ENCODE data around the gene MAP3K15.

Gene MAP3K15

DNA sequence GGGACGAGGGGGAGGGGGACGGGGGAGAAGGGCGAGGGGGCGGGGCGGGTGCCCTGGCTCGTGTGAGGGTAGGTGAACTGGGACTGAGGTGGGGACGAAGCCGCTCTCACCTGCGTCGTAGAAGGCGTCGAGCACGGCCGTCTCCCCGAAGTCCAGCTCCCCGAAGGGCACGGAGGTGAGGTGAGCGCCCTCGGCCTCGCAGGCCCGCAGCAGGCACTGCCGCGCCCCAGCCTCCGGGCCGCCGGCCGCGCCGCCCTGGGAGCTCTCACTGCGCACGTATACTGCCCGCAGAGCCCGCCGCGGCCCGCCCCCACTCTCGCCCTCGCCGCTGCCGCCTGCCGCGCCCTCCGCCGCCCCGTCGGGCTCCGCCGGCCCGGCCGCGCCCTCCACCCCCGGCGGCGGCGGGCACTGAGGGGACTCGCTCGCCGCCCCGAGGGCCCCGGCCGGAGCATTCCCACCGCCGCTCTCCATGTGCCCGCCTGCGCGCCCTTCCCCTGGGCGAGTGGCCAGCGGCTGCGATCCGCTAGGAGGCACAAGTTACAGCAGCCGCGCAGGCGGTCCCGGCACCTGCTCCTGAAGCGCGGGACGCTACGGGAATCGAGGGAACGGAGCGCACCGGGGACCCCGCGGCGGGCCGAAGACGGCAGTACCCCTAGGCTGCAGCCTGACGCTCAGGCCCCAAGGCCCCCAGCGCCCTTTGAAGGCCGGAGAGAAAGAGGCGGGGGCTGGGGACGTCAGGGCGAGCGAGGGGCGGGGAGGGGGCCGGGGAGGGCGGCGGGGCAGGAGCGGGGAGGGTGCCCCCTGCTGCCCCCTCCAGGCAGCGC, at the start of gene MAP3K15:
Gene MAP3K15, minus strand, starts transcription at position 718 of the 824 bp plus-strand sequence. Its CDS starts 247 bp downstream, at position 471.
- in situ Hi-C loops (cut with HindIII; ENCODE audit: low sequenced_read_pairs) = no loop called here

DNA sequence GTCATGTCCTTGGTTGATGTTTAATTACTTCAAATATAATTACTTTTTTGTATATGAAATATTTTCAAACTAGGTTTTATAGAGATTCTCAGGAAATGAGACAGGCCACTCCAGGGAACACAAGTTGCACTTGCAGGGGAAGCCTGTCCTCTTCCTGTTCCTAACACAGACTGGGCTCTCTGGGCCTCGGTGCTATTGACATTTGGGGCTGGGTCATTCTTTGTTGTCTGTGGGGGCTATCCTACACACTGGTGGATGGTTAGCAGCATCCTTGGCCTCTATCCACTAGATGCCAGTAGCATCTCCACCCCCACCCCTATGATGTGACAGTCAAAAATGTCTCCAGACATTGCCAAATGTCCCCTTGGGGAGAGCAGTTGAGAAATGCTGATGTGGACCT, 49.3 kb upstream of the MAP3K15 start:
- in situ Hi-C loops (cut with HindIII; ENCODE audit: low sequenced_read_pairs) = no loop called here

DNA sequence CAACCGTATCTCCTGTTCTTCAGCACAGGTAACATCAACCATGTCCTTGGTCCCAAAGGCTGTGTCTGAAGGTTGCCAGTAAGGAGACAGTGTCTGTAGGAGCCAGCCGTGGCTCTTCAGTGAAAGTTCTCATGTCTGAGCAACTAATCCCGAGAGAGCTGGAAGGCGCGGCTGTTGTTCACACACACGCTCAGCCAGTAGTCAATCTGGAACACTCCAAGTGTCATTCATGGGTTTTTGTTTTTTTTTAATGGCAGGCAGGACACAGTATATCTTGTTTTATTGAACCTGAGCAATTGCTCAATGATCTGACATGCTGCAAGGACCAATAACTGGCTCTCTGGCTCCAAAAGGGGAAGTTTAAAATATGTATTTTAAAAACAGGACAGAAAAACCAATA, 48.4 kb upstream of the MAP3K15 start:
- in situ Hi-C loops (cut with HindIII; ENCODE audit: low sequenced_read_pairs) = no loop called here

DNA sequence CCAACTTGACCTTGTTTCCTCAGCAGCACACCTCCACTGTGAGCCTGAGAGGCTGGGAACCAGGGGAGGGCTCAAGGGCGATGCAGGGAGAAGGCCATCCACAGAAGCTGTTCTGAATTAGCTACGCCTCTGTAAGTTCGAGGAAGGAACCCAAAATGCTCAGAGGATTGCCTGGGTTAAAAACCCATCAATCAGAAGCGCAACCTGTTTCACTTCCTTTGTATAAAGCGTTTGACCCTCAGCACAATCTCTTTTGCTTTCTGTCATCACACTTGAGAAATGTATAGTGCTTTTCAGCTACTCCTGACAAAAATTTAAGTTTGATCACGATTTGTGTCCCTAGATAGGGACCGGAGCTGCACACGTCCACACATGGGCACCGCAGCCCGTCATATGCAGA, 48.0 kb upstream of the MAP3K15 start:
- in situ Hi-C loops (cut with HindIII; ENCODE audit: low sequenced_read_pairs) = no loop called here

DNA sequence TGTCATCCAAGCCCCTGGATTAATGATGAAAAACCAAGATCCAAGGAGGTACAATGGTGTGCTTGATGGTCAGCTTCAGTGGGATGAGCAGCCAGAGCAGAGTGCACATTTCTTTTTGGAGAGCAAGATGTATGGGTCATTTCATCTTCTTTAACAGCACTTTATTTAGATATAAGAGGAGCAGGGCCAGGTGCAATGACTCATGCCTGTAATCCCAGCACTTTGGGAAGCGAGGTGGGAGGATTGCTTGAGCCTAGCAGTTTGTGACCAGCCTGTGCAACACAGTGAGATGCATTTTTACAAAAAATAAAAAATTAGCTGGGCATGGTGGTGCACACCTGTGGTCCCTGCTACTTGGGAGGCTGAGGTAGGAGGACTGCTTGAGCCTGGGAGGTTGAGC, 45.3 kb upstream of the MAP3K15 start:
- in situ Hi-C loops (cut with HindIII; ENCODE audit: low sequenced_read_pairs) = no loop called here

DNA sequence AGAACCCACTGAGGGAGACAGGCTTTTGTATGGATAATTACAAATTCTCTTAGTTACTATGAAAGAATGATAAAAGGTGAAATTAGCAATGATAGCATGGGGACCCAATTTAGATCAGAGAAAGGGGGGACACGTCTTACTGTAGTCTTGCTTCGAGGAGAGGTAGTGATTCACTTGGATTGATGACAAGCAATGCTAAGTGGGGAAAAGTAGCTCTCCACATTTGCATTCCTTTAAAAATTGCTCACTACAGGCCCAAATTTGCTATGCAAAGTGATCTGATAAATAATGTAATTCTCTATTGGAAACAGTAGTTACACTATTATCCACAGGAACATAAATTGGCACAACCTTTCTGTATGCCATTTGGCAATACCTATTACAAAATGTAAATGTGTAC, 42.5 kb upstream of the MAP3K15 start:
- in situ Hi-C loops (cut with HindIII; ENCODE audit: low sequenced_read_pairs) = no loop called here

DNA sequence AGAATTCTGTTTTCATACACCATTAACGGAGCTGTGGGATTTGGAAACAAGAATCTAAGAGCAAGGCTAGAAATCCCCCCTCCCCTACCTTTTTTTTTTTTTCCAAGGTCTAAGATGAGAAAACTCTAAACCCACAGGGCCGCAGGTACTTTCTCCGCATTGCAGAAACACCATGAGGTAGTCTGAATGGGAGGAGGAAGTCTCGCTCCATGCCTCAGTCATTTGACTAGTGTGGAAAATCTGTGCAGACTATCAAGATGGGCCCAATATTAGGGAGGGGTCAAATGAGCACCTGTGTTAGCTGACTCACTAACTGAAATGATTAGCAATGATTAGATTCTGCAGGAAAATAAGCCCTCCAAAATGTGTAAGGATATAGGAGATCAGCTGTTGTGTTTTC, 40.9 kb upstream of the MAP3K15 start:
- in situ Hi-C loops (cut with HindIII; ENCODE audit: low sequenced_read_pairs) = no loop called here

DNA sequence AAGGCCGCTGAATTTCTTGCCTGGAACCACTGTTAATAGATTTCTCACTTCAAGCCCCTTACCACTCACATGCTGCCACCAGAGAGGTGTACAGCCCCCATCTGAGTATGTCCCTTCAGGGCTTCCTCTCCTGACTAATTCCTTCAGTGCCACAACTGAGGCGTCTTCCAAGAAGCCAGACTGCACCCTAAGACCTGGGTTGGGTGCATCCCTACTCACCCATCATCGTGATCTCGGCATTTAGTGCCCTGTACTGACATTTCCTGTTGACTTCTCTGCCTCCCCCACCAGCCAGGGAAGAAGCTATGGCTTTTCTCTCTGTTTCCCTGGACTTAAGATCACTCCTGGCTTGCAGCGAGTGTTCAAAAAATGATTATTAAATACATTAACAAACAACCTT, 40.4 kb upstream of the MAP3K15 start:
- in situ Hi-C loops (cut with HindIII; ENCODE audit: low sequenced_read_pairs) = no loop called here

DNA sequence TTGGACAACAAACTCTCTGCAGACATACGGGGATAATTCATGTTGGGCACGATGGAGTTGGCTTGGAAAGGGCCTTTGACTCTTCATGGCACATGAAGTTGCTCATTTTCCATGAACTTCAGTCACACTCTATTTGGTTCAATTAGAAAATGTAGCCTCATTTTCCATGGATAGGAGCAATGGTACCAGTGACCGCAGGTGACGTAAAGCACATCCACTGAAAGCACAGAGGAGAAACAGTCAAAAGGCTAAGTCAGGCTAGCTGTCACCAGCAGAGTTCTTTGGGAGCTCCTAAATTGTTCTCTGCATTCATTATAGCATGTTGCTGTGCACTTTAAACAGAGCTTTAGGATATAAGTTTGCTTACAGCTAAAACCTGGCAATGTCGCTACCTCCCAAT, 39.9 kb upstream of the MAP3K15 start:
- in situ Hi-C loops (cut with HindIII; ENCODE audit: low sequenced_read_pairs) = no loop called here

GRCh38 chrX:19554786-19555185, 39.5 kb upstream of the MAP3K15 start:
- in situ Hi-C loops (cut with HindIII; ENCODE audit: low sequenced_read_pairs) = no loop called here

DNA sequence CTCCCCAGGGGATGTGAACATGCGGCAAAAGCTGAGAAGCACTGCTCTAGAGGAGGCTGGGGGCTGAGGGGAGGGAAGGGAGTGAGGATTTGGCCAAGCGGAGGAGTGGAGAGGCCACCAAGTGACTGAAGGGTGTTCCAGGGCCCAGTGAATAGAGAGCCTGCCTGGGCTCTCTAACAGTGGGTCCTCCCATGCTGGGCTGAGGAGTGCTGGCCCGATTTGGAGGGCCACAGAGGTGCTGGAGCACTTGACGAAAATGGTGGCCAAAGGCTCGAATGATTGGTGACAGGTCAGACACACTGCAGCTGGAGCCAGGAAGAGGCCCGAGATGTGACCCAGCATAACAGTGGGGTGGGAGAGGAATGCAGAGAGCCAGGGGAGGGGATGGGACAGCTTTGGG, 37.5 kb upstream of the MAP3K15 start:
- in situ Hi-C loops (cut with HindIII; ENCODE audit: low sequenced_read_pairs) = no loop called here

DNA sequence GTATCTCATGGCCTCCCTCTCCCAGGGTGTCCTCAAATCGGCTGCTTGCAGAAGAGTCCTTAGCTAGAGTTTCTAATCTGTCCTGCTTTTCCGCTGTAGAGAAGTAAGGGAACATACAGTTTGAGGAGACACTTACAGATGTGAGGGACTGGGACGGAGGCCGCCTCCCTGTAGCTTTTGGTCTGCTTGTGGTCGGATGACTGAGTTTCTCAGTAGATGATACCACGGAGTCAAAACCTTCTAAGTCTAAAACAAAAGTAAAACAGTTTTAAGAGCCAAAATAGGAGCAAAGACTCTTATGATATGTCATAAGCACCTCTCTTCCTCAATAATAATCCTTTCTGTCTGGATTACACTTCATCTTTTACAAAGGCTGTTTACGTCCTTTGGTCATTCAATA, 34.5 kb upstream of the MAP3K15 start:
- in situ Hi-C loops (cut with HindIII; ENCODE audit: low sequenced_read_pairs) = loop anchor here (25.0 kb wide), 1 partner anchor 337 kb away; the partner anchor contains the start of gene SH3KBP1

GRCh38 chrX:19548934-19549333, 33.6 kb upstream of the MAP3K15 start:
- in situ Hi-C loops (cut with HindIII; ENCODE audit: low sequenced_read_pairs) = loop anchor here (25.0 kb wide), 1 partner anchor 338 kb away; the partner anchor contains the start of gene SH3KBP1

DNA sequence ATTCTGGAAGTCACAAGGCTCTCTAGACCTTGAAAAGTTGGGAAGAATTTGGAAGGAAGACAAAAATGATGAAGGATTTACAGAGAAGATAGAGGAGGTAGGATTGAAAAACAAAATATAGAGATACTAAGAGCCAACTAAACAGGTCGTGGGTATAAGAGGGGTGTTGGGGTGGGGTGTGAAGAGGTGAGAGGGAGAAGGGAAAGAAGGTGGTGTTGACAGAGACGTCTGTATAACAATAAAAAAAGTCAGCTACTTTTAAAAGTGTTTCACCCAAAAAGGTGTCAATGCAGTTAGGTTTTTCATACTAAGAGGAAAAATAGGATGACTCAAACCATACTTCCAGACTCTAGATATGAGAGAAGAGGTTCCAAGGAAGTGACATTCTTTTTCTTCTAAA, 33.0 kb upstream of the MAP3K15 start:
- in situ Hi-C loops (cut with HindIII; ENCODE audit: low sequenced_read_pairs) = loop anchor here (25.0 kb wide), 1 partner anchor 339 kb away; the partner anchor contains the start of gene SH3KBP1

DNA sequence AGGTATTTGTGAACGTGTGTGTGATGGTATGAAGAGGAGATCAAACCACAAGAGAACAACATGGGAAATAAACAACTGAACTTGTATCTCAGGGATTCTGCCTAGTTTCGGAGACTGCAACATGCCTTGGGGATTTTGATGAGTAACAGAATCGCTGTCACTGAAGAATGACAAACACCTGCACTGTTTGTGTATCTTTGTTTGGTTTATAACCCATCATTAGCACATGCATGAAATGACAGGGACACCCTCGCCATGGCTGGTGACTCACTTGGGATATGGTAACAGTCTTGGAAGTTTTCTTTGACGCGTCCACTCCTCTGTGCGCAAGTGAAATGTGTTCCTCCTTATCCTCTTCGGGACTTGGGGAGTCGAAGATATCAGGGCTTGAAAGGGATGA, 30.3 kb upstream of the MAP3K15 start:
- in situ Hi-C loops (cut with HindIII; ENCODE audit: low sequenced_read_pairs) = loop anchor here (25.0 kb wide), 1 partner anchor 342 kb away; the partner anchor contains the start of gene SH3KBP1

- in situ Hi-C loops (cut with HindIII; ENCODE audit: low sequenced_read_pairs) = loop anchor here (25.0 kb wide), 1 partner anchor 343 kb away; the partner anchor contains the start of gene SH3KBP1
Measured at GRCh38 chrX:19544693-19545305, 29.5 kb upstream of the MAP3K15 start.

- in situ Hi-C loops (cut with HindIII; ENCODE audit: low sequenced_read_pairs) = loop anchor here (25.0 kb wide), 1 partner anchor 343 kb away; the partner anchor contains the start of gene SH3KBP1
Measured at GRCh38 chrX:19543951-19544381, 28.7 kb upstream of the MAP3K15 start.

DNA sequence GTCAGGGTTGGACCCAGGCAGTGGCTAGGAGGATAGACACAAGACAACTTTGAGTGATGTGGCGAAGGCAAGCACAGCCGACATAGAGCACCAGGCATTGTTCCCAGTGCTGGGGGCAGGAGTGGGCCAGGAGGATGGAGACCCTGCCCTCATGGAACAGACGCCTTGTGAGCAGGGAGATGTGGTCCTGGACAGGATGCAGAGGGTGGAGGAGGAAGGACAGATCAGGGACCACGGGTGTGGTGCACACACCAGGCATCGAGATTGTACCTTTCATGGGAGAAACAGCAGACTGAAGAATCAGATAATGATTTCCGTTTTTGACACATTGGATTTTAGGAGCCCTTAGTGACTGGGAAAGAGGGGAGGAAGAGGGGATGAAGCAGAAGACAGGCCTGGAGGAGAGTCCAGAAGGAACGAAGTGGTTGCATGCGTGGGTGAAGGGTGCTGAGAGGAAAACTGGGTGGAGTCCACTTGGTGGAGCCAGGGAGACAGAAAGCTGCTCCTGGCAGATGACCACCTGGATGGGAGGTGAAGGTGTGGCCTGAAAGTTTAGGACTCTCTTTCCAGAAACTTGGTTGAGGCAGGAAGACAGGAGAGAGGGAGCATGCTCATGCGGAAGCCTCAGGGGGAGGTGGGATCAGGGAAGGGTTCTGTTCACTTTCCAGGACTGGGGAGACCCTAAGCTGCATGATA, 27.9 kb upstream of the MAP3K15 start:
- in situ Hi-C loops (cut with HindIII; ENCODE audit: low sequenced_read_pairs) = loop anchor here (25.0 kb wide), 1 partner anchor 344 kb away; the partner anchor contains the start of gene SH3KBP1

- in situ Hi-C loops (cut with HindIII; ENCODE audit: low sequenced_read_pairs) = loop anchor here (25.0 kb wide), 1 partner anchor 345 kb away; the partner anchor contains the start of gene SH3KBP1
Measured at GRCh38 chrX:19541931-19542330, 26.6 kb upstream of the MAP3K15 start.

- in situ Hi-C loops (cut with HindIII; ENCODE audit: low sequenced_read_pairs) = loop anchor here (25.0 kb wide), 1 partner anchor 346 kb away; the partner anchor contains the start of gene SH3KBP1
Measured at GRCh38 chrX:19541196-19541595, 25.9 kb upstream of the MAP3K15 start.

- in situ Hi-C loops (cut with HindIII; ENCODE audit: low sequenced_read_pairs) = loop anchor here (25.0 kb wide), 1 partner anchor 347 kb away; the partner anchor contains the start of gene SH3KBP1
Measured at GRCh38 chrX:19540076-19540475, 24.8 kb upstream of the MAP3K15 start.
